Measurements from ENCODE around the gene DIS3L. TPM values are rescaled to one million over a fixed set of nuclear protein-coding genes. Genes with fewer than 3 reads are reported as not detected.
"Not testable (repeated sequence)": the region's sequence is repeated elsewhere in the genome, so short reads cannot be mapped to it uniquely, and the experiment has no call there.

Gene DIS3L
- total RNA-seq, 4 donors from 2014 or later: 24.4 to 60.8 (median 42.1) TPM

DNA sequence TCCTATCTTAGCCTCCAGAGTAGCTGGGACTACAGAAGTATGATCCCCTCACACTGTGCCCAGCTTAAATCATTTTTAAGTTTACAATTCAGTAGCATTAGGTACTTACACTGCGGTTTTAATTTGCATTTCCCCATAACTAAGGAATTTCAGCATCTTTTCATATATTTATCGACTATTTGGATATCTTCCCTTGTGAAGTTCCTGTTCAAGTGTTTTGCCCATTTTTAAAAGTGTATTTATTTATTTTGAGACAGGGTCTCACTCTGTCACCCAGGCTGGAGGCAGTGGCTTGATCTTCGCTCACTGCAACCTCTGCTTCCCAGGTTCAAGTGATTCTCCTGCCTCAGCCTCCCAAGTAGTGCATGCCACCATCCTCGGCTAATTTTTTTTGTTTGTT is 80.8 kb downstream of the DIS3L start:
- TF ChIP-seq, protein P1, sequence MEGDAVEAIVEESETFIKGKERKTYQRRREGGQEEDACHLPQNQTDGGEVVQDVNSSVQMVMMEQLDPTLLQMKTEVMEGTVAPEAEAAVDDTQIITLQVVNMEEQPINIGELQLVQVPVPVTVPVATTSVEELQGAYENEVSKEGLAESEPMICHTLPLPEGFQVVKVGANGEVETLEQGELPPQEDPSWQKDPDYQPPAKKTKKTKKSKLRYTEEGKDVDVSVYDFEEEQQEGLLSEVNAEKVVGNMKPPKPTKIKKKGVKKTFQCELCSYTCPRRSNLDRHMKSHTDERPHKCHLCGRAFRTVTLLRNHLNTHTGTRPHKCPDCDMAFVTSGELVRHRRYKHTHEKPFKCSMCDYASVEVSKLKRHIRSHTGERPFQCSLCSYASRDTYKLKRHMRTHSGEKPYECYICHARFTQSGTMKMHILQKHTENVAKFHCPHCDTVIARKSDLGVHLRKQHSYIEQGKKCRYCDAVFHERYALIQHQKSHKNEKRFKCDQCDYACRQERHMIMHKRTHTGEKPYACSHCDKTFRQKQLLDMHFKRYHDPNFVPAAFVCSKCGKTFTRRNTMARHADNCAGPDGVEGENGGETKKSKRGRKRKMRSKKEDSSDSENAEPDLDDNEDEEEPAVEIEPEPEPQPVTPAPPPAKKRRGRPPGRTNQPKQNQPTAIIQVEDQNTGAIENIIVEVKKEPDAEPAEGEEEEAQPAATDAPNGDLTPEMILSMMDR (IDR thresholded peaks at IDR 0.05): no peak
- DNase-seq (ENCODE audit: low spot score) (no peak), ATAC-seq (ENCODE audit: low FRiP score) (no peak)

DNA sequence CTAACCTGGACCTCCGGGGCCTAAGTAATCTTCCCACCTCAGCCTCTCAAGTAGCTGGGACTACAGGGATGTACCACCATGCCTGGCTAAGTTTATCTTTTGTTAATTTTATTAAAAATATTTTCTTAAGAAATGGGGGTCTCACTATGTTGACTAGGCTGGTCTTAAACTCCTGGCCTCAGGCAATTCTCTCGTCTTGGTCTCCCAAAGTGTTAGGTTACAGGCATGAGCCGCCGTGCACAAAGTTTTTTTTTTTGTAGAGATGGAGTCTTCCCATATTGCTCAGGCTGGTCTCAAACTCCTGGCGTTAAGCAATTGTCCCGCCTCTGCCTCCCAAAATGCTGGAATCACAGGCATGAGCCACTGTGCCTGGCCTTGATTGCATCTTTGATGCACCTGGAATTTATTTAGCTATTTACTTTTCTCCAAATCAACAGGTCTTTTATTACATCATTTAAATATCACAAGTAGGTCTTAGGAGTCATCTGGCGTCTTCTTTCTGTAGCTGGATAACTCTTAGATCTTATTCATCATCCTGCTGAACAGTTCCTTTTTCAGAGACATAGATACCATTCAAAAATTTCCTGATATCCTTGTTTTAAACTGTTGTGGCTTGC is 85.6 kb downstream of the DIS3L start:
- TF ChIP-seq, protein P1 (IDR thresholded peaks at IDR 0.05): no peak
- ATAC-seq (ENCODE audit: low FRiP score) (no peak), DNase-seq (ENCODE audit: low spot score) (no peak)

DNA sequence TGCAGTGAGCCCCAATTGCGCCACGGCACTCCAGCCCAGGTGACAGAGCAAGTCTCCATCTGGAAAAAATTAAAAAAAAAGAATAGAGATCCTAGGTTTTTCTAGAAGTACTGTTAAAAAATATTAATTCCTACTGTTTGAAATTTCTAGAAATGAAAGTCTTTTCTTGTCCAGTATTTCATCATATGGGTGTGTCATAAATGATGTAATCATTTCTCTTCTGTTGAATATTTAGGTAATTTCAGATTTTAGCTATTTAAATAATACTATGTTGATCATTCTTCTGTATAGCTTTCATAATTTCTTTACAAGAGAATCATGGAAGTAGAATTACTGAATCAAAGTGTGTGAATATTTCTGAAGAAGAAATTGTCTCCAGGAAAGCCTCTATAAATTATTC is 88.0 kb downstream of the DIS3L start:
- ATAC-seq (ENCODE audit: low FRiP score); DNase-seq (ENCODE audit: low spot score): not testable (repeated sequence)

Small RNA genes within 50 kb of the gene (small RNA-seq; reads per million reads assigned to genes)
- gene RF00019 (not detected), gene SCARNA14 (5.0 reads per million, percentile 77 among the genes with 10 or more reads in this experiment)

Other genes starting within 250 kb of the DIS3L start
- gene MEGF11, start 39.8 kb upstream of the DIS3L start, total RNA-seq: under 1 TPM in 1 of 4 donors, not detected in 3; 0.47 TPM
- gene TIPIN, start 63.1 kb downstream of the DIS3L start, total RNA-seq: 1 to 10 TPM; 2.3 to 5.8 (median 5.2) TPM
- 10 to 100 TPM; 49.3 to 63.2 (median 59.6) TPM for gene MAP2K1, start 93.3 kb downstream of the DIS3L start, total RNA-seq
- 10 to 100 TPM; 22.0 to 35.8 (median 26.4) TPM for gene SNAPC5, start 204.2 kb downstream of the DIS3L start, total RNA-seq
- 1,000 to 10,000 TPM; 2,591 to 3,358 (median 3,050) TPM for gene RPL4, start 211.3 kb downstream of the DIS3L start, total RNA-seq
- gene ZWILCH, start 211.8 kb downstream of the DIS3L start, total RNA-seq: 1 to 10 TPM; 2.5 to 4.8 (median 3.8) TPM